Dendritic cell treated with granulocyte-macrophage colony-stimulating factor and Interleukin-4, amounts not matched to agents 40 ng/mL and 50 ng/mL, for 4 days (primary cell): ENCODE results near the gene ERMAP.
"Not testable (repeated sequence)": the region's sequence is repeated elsewhere in the genome, so short reads cannot be mapped to it uniquely, and the experiment has no call there.

Experiments
- H3K27ac Mint-ChIP-seq: one replicate; pipeline ENCODE4 v1.8.0; 2022; ENCODE audit warnings: mild to moderate bottlenecking, mixed read lengths
- H3K27me3 Mint-ChIP-seq: one replicate; pipeline ENCODE4 v1.8.0; 2022; ENCODE audit warnings: mild to moderate bottlenecking, mixed read lengths
- H3K36me3 Mint-ChIP-seq: one replicate; pipeline ENCODE4 v1.8.0; 2022; ENCODE audit warnings: low read depth, mixed read lengths
- H3K4me1 Mint-ChIP-seq: one replicate; pipeline ENCODE4 v1.8.0; 2022; ENCODE audit warnings: low read depth, mixed read lengths
- H3K4me3 Mint-ChIP-seq: one replicate; pipeline ENCODE4 v1.8.0; 2022; ENCODE audit warnings: mild to moderate bottlenecking, moderate library complexity, mixed read lengths
- H3K9me3 Mint-ChIP-seq: one replicate; pipeline ENCODE4 v1.8.0; 2022; ENCODE audit warnings: mixed read lengths
- intact Hi-C: fragments of 100-400 bp; cut with micrococcal nuclease; formaldehyde crosslinking; loops from one replicate; pipeline ENCODE4 v1.15.0; 2022

ERMAP gene

GRCh38 chr1:42853116-42853884, 36.4 kb downstream of the ERMAP start:
- peaks cover 29% of the 10 kb centered on the region for H3K36me3 Mint-ChIP-seq
- H3K27me3 Mint-ChIP-seq: peaks cover 4% of the 10 kb centered on the region
- no peak overlapping the region for H3K4me3 Mint-ChIP-seq
- intact Hi-C loops: loop anchor here (5.0 kb wide), 1 partner anchor 489 kb away; no protein-coding TSS in a partner anchor
- peaks cover 36% of the 10 kb centered on the region for H3K9me3 Mint-ChIP-seq
- peaks cover 17% of the 10 kb centered on the region for H3K4me1 Mint-ChIP-seq
- no peak overlapping the region for H3K27ac Mint-ChIP-seq

- H3K36me3 Mint-ChIP-seq, H3K27ac Mint-ChIP-seq, H3K4me3 Mint-ChIP-seq, H3K4me1 Mint-ChIP-seq, intact Hi-C loops: not testable (repeated sequence)
- H3K9me3 Mint-ChIP-seq: peaks cover 63% of the 10 kb centered on the region
- peaks cover 15% of the 10 kb centered on the region for H3K27me3 Mint-ChIP-seq
Observed at GRCh38 chr1:42856554-42856953, 39.6 kb downstream of the ERMAP start.

GRCh38 chr1:42859366-42859765, 42.4 kb downstream of the ERMAP start:
- H3K36me3 Mint-ChIP-seq, H3K4me1 Mint-ChIP-seq, intact Hi-C loops, H3K27ac Mint-ChIP-seq, H3K4me3 Mint-ChIP-seq: not testable (repeated sequence)
- Mint-ChIP-seq H3K9me3 (peaks cover 63% of the 10 kb centered on the region), H3K27me3 (peaks cover 15% of the 10 kb centered on the region)

GRCh38 chr1:42860339-42861013, 43.6 kb downstream of the ERMAP start:
- Mint-ChIP-seq H3K4me1 (no peaks in the 10 kb centered on the region), H3K27me3 (peaks cover 15% of the 10 kb centered on the region), H3K36me3 (no peaks in the 10 kb centered on the region), H3K4me3 (no peak overlapping the region), H3K27ac (no peak overlapping the region), H3K9me3 (peaks cover 56% of the 10 kb centered on the region)
- intact Hi-C loops: no loop called here

- peaks cover 50% of the 10 kb centered on the region for H3K9me3 Mint-ChIP-seq
- H3K4me1 Mint-ChIP-seq: no peaks in the 10 kb centered on the region
- intact Hi-C loops: no loop called here
- no peak overlapping the region for H3K27ac Mint-ChIP-seq
- H3K4me3 Mint-ChIP-seq: no peak overlapping the region
- peaks cover 15% of the 10 kb centered on the region for H3K27me3 Mint-ChIP-seq
- no peaks in the 10 kb centered on the region for H3K36me3 Mint-ChIP-seq
Observed at GRCh38 chr1:42861014-42861399, 44.1 kb downstream of the ERMAP start.

GRCh38 chr1:42866549-42866948, 49.6 kb downstream of the ERMAP start:
- no peaks in the 10 kb centered on the region for H3K27me3 Mint-ChIP-seq
- no peak overlapping the region for H3K27ac Mint-ChIP-seq
- intact Hi-C loops: no loop called here
- H3K36me3 Mint-ChIP-seq: no peaks in the 10 kb centered on the region
- no peaks in the 10 kb centered on the region for H3K4me1 Mint-ChIP-seq
- H3K9me3 Mint-ChIP-seq: no peaks in the 10 kb centered on the region
- H3K4me3 Mint-ChIP-seq: no peak overlapping the region

- H3K27ac Mint-ChIP-seq, intact Hi-C loops, H3K4me1 Mint-ChIP-seq, H3K4me3 Mint-ChIP-seq, H3K36me3 Mint-ChIP-seq, H3K9me3 Mint-ChIP-seq, H3K27me3 Mint-ChIP-seq: not testable (repeated sequence)
Observed at GRCh38 chr1:42868466-42868865, 51.5 kb downstream of the ERMAP start.

GRCh38 chr1:42869254-42869653, 52.3 kb downstream of the ERMAP start:
- H3K27ac Mint-ChIP-seq, H3K4me3 Mint-ChIP-seq, H3K36me3 Mint-ChIP-seq, H3K27me3 Mint-ChIP-seq, intact Hi-C loops, H3K4me1 Mint-ChIP-seq: not testable (repeated sequence)
- H3K9me3 Mint-ChIP-seq: peaks cover 13% of the 10 kb centered on the region

- H3K27me3 Mint-ChIP-seq, H3K36me3 Mint-ChIP-seq, H3K27ac Mint-ChIP-seq, H3K4me1 Mint-ChIP-seq, intact Hi-C loops, H3K4me3 Mint-ChIP-seq: not testable (repeated sequence)
- H3K9me3 Mint-ChIP-seq: peaks cover 13% of the 10 kb centered on the region
Observed at GRCh38 chr1:42869751-42870150, 52.8 kb downstream of the ERMAP start.

- H3K4me3 Mint-ChIP-seq, H3K36me3 Mint-ChIP-seq, H3K4me1 Mint-ChIP-seq, H3K27ac Mint-ChIP-seq, intact Hi-C loops: not testable (repeated sequence)
- Mint-ChIP-seq H3K27me3 (peaks cover 13% of the 10 kb centered on the region), H3K9me3 (peaks cover 13% of the 10 kb centered on the region)
Observed at GRCh38 chr1:42873108-42873507, 56.2 kb downstream of the ERMAP start.

- intact Hi-C loops: no loop called here
- peaks cover 15% of the 10 kb centered on the region for H3K27me3 Mint-ChIP-seq
- H3K4me3 Mint-ChIP-seq: no peak overlapping the region
- no peak overlapping the region for H3K27ac Mint-ChIP-seq
- H3K9me3 Mint-ChIP-seq: peaks cover 13% of the 10 kb centered on the region
- no peaks in the 10 kb centered on the region for H3K36me3 Mint-ChIP-seq
- H3K4me1 Mint-ChIP-seq: no peaks in the 10 kb centered on the region
Observed at GRCh38 chr1:42873670-42874069, 56.7 kb downstream of the ERMAP start.

- intact Hi-C loops: no loop called here
- no peaks in the 10 kb centered on the region for H3K36me3 Mint-ChIP-seq
- H3K9me3 Mint-ChIP-seq: peaks cover 13% of the 10 kb centered on the region
- no peak overlapping the region for H3K27ac Mint-ChIP-seq
- H3K4me3 Mint-ChIP-seq: no peak overlapping the region
- peaks cover 18% of the 10 kb centered on the region for H3K27me3 Mint-ChIP-seq
- H3K4me1 Mint-ChIP-seq: no peaks in the 10 kb centered on the region
Observed at GRCh38 chr1:42876009-42876408, 59.1 kb downstream of the ERMAP start.

GRCh38 chr1:42877380-42877779, 60.5 kb downstream of the ERMAP start:
- Mint-ChIP-seq H3K9me3 (peaks cover 13% of the 10 kb centered on the region), H3K4me1 (no peaks in the 10 kb centered on the region), H3K36me3 (no peaks in the 10 kb centered on the region), H3K27me3 (peaks cover 18% of the 10 kb centered on the region), H3K27ac (no peak overlapping the region), H3K4me3 (no peak overlapping the region)
- intact Hi-C loops: no loop called here

GRCh38 chr1:42880384-42880783, 63.5 kb downstream of the ERMAP start:
- Mint-ChIP-seq H3K27ac (no peak overlapping the region), H3K36me3 (no peaks in the 10 kb centered on the region), H3K4me1 (no peaks in the 10 kb centered on the region), H3K27me3 (peaks cover 15% of the 10 kb centered on the region), H3K9me3 (no peaks in the 10 kb centered on the region), H3K4me3 (no peak overlapping the region)
- intact Hi-C loops: no loop called here
